Measurements from ENCODE around the gene UCK1. TPM values are rescaled to one million over a fixed set of nuclear protein-coding genes. Genes with fewer than 3 reads are reported as not detected.

Gene UCK1
- total RNA-seq, 1 donor from 2014 or later, result 36.8 TPM

GRCh38 chr9:131565369-131565768 is 34.3 kb upstream of the UCK1 start:
- no peak overlapping the region for H3K27ac Mint-ChIP-seq
- no peaks in the 10 kb centered on the region for H3K9me3 Mint-ChIP-seq
- DNase-seq (ENCODE audit: extremely low spot score, unreplicated experiment), result no peak
- no peak overlapping the region for H3K4me3 Mint-ChIP-seq
- no peaks in the 10 kb centered on the region for H3K27me3 Mint-ChIP-seq
- no peak for TF ChIP-seq CTCF (conservative IDR thresholded peaks at IDR 0.05)
- no peaks in the 10 kb centered on the region for H3K4me1 Mint-ChIP-seq (ENCODE audit: unreplicated experiment)
- H3K36me3 Mint-ChIP-seq, result peaks cover 7% of the 10 kb centered on the region

DNA sequence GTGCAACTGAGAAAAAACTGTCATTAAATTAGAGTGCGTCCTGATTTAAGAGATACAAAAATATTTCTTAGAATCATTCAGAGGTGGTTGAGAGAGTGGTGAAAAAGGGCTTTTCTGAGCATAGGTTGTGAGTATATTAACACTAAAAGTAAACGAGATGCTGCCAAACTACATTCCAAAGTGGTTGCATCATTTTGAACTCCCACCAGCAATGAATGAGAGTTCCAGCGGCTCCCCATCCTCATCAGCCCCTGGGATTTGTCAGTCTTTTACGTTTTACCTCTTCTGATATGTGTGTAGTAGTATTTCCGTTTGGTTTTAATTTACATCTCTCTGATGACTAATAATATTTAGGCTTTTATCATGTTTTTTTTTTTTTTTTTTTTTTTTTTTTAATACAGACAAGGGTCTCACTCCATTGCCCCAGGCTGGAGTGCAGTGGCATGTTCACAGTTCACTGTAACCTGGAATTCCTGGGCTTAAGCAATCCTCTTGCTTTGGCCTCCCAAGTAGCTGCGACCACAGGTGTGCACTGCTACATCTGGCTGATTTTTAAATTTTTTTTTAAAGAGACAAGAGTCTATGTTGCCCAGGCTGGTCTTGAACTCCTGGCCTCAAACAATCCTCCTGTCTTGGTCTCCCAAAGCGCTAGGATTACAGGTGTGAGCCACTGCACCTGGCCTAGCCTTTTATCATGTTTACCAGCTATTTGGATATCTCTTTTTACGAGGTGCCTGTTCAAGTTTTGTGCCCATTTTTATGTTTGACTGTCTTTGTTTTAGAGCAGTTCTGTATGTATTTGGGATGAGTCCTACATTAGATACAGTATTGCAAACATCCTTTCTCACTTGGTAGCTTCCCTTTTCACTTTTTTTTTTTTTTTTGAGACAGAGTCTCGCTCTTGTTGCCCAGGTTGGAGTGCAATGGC is 31.2 kb upstream of the UCK1 start:
- H3K27me3 Mint-ChIP-seq, result no peaks in the 10 kb centered on the region
- peak overlapping the region; percentile 82 for H3K27ac Mint-ChIP-seq
- DNase-seq (ENCODE audit: extremely low spot score, unreplicated experiment), result no peak
- H3K9me3 Mint-ChIP-seq, result no peaks in the 10 kb centered on the region
- H3K36me3 Mint-ChIP-seq, result no peaks in the 10 kb centered on the region
- H3K4me3 Mint-ChIP-seq, result no peak overlapping the region
- H3K4me1 Mint-ChIP-seq (ENCODE audit: unreplicated experiment), result no peaks in the 10 kb centered on the region
- TF ChIP-seq CTCF (conservative IDR thresholded peaks at IDR 0.05), result no peak

DNA sequence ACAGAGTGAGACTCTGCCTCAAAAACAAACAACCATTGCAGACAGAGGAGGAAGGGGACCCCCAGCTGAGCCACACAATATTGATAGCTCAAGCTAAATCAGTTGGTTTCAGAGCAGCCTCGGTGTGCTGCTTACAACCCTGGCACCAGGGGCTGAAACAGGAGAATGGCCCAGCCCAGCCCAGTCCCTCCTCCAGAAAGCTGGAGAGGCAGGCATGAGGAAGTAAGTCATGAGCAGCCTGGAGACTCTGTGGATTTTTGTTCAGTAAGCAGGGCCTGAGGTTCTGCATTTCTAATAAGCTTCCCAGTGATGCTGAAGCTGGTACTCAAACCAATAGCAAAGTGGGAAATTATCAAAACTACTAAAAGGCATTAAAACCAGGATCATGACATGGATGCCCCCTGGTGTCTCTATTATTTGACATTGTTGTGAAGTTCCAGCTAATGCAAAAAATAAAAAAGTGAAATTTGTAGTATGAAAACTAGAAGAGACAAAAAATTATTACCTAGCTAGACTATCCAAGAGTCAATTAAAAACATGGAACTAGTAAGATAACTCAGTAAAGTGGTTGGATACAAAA is 28.4 kb upstream of the UCK1 start:
- Mint-ChIP-seq H3K4me1 (ENCODE audit: unreplicated experiment) (no peaks in the 10 kb centered on the region), H3K9me3 (no peaks in the 10 kb centered on the region), H3K27me3 (peaks cover 21% of the 10 kb centered on the region), H3K36me3 (no peaks in the 10 kb centered on the region), H3K4me3 (no peak overlapping the region), H3K27ac (no peak overlapping the region)
- no peak for TF ChIP-seq CTCF (conservative IDR thresholded peaks at IDR 0.05)
- no peak for DNase-seq (ENCODE audit: extremely low spot score, unreplicated experiment)

GRCh38 chr9:131557855-131558548 is 26.9 kb upstream of the UCK1 start:
- no peak for DNase-seq (ENCODE audit: extremely low spot score, unreplicated experiment)
- Mint-ChIP-seq H3K9me3 (no peaks in the 10 kb centered on the region), H3K36me3 (no peaks in the 10 kb centered on the region), H3K4me3 (no peak overlapping the region), H3K27ac (no peak overlapping the region), H3K4me1 (ENCODE audit: unreplicated experiment) (peaks cover 3% of the 10 kb centered on the region), H3K27me3 (peaks cover 34% of the 10 kb centered on the region)
- TF ChIP-seq CTCF (conservative IDR thresholded peaks at IDR 0.05), result no peak

DNA sequence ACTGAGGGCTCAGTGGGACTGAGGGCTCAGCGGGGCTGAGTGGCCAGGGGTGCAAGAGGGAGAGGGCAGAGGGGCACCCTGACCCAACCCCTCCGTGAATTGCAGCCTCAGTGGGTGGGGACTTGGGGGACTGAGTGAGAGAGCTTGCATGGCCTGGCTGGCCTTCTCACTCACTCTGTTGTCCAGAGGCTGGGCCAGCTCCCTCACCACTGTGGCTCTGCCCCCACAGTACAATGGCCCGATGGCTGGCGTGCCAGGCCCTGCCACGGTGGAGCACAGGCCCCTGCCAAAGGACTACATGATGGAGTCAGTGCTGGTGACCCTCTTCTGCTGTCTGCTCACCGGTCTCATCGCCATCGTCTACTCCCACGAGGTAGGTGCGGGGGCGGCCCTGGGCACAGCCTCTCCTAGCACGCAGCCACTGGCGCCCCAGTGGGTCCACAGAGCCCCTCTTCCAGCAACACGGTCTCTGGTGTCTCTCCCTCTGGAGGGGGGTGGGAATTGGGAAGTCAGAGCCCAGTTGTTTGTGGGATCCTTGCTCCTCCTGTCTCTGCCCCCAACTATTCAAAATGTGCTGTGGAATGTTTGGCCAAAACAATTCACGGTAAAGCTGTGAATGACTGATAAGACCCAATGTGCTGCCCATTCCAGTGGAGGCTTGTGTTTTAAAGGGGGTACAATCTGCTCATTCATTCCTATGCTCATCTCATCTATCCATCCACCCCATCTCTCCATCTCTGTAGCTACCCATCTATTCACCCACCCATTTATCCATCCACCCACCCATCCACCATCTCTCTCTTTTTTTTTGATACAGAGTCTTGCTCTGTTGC is 25.0 kb upstream of the UCK1 start:
- no peak for TF ChIP-seq CTCF (conservative IDR thresholded peaks at IDR 0.05)
- DNase-seq (ENCODE audit: extremely low spot score, unreplicated experiment), result no peak
- no peak overlapping the region for H3K27ac Mint-ChIP-seq
- H3K4me1 Mint-ChIP-seq (ENCODE audit: unreplicated experiment), result peaks cover 5% of the 10 kb centered on the region
- no peaks in the 10 kb centered on the region for H3K36me3 Mint-ChIP-seq
- H3K9me3 Mint-ChIP-seq, result no peaks in the 10 kb centered on the region
- H3K27me3 Mint-ChIP-seq, result peaks cover 41% of the 10 kb centered on the region
- H3K4me3 Mint-ChIP-seq, result no peak overlapping the region
